GM12892 (cell line): Measurements from ENCODE around the gene CCL4.

ENCODE experiments used
- POLR2A ChIP-seq: IDR thresholded peaks from 2 replicates; pipeline ENCODE4 v1.6.1; 2011; ENCODE audit warnings: low read depth, low read length, control low read depth
- POLR2AphosphoS5 ChIP-seq: IDR thresholded peaks from 2 replicates; pipeline ENCODE4 v1.6.1; 2011; ENCODE audit warnings: low read depth, low read length, control low read depth

DNA sequence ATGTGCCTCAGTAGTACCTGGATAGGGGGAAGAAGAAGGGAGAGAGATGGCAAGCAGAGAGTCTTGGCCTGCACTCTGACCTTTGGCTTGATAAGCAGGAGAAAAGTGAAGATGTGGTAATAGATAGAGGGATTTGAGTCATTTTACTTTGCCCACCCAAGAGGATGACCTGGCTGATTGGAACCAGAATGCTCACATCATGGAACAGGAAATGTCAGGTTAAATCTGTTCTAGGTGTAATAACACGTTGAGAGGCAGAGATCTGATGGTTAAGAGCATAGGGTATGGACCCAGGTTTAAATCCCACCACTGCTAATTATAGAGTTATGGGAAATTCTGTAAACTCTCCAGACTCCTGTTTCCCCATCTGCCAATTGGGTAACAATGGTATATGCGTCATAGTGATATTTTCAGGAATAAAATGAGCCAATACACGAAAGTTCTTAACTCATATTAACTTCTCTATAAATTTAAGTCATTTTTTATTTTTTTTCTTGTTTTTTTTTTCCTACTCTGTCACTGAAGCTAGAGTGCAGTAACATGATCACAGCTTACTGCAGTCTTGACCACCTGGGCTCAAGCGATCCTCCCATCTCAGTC is 47.6 kb upstream of the CCL4 start:
- TF ChIP-seq POLR2AphosphoS5 (no peak), POLR2A (no peak)
